NCI-H460 (cell line): ENCODE results near the gene ANKRD11. TPM values are rescaled to one million over a fixed set of nuclear protein-coding genes. Genes with fewer than 3 reads are reported as not detected.
"Not testable (repeated sequence)": the region's sequence is repeated elsewhere in the genome, so short reads cannot be mapped to it uniquely, and the experiment has no call there.

Source experiments
- DNase-seq: peaks from one replicate; pipeline ENCODE4 v3.0.0-alpha.2; 2016; ENCODE audit warnings: low read depth; ENCODE audit errors: extremely low read depth
- total RNA-seq: library from RNA; depleted of rRNA; stranded (reverse); fragments of >200 nt; shearing (Covaris generic); gene quantifications from 2 replicates; pipeline ENCODE4 v1.2.3, GENCODE V29; 2014

Gene ANKRD11
- total RNA-seq, 1 experiment from 2014 or later = 56.1 TPM

DNA sequence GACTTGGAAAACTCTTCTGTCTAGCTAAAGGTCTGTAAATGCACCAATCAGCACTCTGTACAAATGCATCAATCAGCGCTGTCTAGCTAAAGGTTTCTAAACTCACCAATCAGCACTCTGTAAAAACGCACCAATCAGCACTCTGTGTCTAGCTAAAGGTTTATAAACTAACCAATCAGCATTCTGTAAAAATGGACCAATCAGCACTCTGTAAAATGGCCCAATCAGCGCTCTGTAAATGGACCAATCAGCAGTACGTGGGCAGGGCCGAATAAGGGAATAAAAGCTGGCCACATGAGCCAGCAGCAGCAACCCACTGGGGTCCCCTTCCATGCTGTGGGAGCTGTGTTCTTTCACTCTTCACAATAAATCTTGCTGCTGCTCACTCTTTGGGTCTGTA lies 55.3 kb downstream of the ANKRD11 start:
- DNase-seq = not testable (repeated sequence)

DNA sequence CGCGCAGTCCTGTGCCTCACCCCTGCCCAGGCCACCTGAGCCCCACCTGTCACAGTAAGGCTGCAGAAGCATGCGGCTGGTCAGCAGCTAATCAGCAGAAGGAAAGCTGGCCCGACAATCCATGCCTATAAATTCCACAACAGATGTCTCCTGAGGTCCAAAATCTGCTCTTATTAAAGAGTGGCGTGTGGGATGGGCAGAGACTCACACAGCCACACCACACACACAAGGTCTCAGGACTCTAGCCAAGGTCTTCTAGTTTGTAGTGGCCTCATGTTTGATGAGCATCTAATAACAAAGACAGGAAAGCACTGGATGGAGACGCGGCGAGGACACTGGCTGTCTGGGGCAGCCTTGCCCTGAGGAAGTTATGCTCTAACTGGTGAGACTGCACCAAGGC lies 55.9 kb downstream of the ANKRD11 start:
- DNase-seq = no peak

DNA sequence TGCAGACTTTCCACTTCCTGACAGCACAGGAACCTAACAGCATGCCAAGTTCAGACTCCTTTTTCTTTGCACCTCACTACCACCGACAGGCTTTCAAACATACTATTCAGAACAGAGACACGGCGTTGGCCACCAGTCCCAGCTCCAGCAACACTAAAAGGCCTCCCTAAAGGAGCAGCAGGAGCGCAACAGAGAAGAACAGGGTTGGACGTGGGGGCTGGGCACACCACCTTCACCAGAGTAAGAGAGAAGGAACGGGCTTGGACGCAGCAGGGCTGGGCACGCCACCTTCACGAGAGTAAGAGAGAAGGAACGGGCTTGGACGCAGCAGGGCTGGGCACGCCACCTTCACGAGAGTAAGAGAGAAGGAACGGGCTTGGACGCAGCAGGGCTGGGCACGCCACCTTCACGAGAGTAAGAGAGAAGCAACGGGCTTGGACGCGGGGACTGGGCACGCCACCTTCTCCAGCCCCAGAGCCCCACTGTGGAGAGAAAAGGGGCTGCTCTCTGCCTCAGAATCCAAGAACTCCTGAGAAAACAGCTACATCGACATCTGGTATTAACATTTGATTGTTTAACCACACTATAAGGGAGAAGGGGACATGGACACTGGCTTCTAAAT lies 56.9 kb downstream of the ANKRD11 start:
- DNase-seq = not testable (repeated sequence)

DNA sequence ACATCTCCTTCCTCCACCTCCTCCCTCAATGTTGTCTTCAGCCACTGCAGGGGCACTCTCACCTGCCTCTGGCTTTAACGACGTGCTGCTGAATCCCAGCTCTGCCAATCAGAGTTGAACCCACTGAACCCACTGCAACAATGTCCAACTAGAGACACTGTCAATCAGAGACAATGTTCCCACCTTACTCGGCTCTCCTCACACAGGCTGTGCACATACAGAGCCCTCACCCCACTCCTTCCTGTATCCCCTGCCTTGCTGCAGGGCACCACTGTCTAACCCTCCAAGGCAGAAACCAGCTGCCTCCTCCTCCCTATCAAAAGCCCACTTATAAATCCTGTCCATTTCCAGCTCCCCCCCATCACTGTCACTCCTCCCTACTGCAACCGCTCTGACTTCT lies 58.7 kb downstream of the ANKRD11 start:
- no peak for DNase-seq

DNA sequence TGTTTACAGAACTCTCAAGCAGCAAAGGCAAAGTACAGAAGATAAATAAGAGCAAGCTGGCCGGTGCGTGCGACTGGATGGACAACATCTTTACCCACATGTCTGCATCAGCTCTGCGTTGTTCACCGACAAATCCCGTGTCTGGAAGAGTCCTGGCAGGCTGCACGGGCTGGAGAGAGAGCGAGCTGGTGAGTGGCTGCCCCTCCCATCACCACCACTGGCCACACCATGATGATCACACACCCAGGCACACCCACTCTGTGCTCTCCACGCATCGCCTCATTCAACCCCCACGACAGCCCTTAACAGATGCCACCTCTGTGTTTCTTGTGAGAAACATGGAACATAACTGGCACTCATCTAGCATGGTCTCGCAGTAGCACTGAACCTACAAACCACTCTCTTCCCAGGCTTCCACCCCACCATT lies 59.2 kb downstream of the ANKRD11 start:
- DNase-seq = no peak

DNA sequence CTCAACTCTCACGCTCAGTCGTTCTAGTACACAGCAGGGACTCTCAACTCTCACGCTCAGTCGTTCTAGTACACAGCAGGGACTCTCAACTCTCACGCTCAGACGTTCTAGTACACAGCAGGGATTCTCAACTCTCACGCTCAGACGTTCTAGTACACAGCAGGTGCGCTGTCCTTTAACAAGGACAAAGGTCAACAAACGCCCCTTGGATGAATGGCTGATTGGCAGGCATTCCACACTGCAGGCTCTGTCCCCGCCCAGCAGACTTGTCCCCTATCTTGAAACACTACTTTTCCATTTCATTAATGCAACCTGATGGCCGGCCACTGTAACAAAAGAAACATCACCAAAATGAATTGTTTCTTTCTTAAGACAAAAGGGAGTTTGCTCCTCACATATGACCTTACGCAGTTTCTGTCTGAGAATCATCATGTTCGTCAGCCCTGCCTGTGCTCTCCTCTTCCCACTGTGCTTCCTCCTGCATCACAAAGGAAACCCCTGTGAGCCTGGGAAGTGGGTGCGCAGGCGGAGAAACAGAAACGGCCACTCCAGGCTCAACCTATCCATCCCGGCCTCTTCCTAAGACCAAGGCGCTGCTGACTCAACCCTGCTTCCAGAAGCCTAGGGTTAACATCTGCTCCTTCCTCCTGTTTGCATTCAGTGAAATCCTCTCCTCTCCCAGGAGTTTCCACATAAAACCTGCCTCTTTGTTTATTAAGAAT lies 59.8 kb downstream of the ANKRD11 start:
- DNase-seq = no peak

DNA sequence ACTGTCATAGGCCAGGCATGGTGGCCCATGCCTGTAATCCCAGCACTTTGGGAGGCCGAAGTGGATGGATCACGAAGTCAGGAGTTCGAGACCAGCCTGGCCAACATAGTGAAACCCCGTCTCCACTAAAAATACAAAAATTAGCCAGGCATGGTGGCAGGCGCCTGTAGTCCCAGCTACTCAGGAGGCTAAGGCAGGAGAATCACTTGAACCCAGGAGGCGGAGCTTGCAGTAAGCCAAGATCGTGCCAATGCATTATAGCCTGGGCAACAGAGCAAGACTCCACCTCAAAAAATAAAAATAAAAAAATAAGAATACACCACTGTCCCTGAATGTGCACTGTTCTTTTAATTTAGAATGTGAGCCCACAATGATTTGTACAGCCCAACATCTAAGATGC lies 61.8 kb downstream of the ANKRD11 start:
- DNase-seq = not testable (repeated sequence)

DNA sequence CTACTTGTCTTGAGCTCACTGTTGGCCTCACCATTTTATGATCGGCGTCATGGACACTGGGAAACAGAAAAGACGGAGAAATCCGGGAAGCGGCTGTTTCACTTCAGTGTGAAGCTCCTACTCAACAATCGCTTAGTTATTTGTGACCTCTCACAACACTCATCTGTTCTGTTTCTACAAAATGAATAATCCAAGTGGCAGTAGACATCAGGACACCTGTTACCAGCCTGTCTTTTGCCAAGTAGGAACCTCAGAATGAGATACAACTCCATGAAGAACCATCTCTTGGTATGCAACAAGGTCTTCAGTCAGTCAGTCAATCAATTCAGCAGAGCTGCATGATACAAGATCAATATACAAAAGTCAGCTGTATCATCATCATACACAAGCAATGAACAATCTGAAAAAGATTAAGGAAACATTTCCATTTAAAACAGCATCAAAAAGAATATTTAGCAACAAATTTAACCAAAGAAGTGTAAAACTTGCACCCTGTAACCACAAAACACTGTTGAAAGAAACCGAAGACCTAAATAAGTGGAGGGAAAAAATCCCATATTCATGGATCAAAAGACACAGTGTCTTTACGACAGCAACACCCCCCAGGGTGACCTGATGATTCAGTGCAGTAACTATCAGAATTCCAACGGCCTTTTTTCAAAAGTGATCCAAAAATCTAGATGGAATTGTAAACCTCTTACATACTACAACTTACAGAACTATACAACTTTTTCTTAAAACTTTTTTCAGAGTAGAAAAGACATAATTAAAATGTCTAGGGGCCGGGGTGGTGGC lies 63.4 kb downstream of the ANKRD11 start:
- DNase-seq = no peak

DNA sequence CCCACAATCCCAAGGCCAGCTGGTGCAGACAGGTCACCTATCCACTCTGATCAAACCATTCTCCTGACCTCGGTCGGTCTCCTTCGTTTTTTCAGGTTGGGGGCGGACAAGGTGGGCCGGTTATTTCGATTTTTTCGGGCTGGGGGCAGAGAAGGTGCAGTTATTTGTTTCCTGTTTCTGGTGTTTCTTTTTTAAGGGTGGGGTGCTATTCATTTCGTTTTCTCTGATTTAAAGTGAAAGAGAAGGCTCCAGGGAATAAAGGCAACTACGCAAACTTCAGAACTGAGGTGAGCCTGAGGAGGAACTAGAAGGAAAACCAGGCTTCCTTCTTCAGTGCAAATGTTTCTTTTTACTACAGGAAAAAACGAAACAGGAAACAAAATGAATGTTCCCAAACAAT lies 64.8 kb downstream of the ANKRD11 start:
- DNase-seq = no peak

DNA sequence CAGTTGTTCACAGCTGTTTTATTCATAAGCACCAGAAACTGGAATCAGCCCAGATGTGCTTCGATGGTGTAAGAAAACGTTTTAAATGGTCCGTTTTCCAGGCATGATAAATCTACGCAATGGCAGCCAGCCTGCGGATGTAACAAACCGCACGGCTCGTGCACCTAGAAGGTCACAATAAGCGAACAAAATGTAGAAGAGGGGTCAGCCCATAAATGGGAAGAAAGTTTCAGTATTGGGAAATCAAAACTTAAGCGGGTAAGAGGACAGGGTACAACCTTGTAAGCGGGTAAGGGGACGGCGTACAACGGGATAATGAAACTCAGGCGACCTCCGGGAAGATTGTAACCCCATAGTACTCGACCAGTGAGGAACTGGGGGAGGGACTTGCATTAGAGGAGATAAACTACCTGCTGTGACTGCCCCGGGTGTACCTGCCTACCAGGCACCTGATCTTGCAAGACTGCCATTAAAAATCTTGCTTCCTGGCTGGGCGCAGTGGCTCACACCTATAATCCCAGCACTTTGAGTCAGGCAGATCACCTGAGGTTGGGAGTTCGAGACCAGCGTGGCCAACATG lies 66.6 kb downstream of the ANKRD11 start:
- DNase-seq = no peak

DNA sequence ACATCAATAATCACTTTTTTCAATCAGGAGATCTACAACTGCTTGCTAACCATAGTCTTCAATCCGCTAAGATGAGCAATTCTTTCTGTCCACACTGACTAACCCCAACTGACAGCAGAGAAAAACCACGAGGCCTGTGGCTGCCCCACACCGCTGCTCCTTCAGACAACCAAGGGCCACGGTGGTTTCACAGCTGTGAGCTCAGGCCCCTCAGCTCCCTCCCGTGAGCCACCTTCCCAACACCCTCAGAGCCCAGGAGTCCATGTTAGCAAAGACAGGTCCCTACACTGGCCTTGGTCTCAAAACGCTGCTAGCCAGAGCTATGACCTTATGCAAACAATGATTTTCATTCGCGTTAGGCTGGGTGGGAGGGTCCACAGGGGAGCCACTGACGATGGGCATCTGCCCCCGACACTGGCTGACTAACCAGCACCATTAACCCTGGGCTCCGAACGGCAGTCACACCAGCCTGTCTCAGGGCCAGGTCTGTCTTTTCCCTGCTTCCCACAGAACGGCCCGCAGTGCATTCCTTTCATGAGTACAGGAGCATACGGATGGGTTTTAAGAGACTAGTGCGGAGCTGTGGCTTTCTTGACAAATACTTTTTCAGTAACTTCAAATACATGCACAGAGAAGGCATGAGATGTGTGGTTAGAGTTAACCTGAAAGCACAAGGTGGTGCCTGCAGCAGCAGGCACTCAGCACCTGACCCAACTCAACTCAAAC lies 67.3 kb downstream of the ANKRD11 start:
- no peak for DNase-seq

DNA sequence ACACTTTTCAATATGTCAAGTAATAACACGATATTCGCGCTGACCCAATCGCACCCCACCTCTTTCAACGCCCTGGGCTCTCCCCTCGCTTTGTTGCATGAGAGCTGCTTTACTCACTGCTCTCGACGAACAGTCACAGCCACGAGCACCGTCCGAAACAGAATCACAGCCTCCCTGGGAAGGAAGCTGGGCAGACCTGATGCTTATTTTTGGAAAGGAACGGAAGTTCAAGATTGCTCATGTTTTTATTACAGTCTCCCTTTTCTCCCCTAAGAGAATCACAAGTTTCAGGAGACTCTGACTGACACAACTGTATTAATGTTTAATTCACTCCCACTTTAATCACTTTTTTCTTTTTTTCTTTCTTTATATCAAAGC lies 67.8 kb downstream of the ANKRD11 start:
- no peak for DNase-seq

DNA sequence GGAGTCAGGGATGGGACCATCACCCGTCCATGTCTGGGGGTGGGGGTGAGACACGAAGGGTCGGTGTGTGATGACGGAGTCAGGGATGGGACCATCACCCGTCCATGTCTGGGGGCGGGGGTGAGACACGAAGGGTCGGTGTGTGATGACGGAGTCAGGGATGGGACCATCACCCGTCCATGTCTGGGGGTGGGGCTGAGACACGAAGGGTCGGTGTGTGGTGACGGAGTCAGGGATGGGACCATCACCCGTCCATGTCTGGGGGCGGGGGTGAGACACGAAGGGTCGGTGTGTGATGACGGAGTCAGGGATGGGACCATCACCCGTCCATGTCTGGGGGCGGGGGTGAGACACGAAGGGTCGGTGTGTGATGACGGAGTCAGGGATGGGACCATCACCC lies 69.1 kb downstream of the ANKRD11 start:
- not testable (repeated sequence) for DNase-seq

DNA sequence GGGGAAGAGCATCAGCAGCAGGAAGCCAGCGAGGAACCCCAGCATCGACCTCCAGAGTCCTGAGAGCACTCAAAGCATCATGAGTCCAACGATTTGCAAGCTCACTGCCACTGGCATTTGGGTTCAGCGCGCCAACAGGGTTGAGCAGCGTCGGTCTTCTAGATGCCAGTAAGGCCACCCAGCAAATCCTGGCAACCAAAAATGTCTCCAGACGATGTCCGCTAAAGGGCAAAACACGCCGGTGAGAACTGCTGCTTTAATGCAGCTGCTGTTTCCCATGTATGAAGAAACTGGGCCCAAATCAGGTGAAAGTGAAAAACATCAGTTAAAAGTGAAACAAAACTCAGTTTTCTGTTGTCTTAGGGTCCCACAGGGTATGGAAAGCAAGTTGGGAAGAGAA lies 70.2 kb downstream of the ANKRD11 start:
- DNase-seq = no peak

DNA sequence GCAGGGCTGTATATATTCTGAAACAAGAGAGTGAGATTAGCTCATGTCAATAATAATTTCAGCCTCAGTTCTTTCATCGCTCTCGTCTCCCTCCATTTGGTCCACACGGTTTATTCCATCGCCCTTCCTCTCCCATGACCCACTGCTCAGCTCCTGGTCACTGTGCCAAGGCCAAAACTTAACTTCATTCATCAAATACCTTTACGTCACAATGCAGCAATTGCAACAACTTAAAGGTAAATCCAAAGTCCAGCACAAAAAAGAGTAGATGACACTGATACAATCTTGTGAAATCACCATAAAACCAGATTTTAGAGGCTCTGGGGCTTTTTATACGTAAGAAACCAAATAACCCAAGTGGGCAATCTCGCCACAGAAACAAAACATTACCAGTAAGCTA lies 72.0 kb downstream of the ANKRD11 start:
- no peak for DNase-seq

DNA sequence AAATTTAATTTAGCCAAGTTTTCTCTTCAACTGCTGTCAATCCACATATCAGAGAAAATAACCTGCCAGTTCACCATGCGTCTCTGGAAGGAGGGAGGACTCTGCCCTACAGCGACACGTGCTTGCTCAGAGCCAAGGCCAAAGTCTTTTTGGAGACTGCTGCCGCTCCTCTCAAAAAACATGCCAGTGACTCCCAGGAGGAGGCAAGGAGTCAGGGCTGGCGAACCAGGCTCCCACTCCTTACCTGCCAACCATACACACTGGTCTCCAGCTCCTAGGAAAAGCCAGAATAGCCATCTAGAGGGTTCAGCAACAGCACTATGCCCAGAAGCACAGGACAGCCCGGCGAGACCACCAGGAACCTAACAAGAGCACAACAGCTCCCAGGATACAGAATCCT lies 73.0 kb downstream of the ANKRD11 start:
- no peak for DNase-seq

DNA sequence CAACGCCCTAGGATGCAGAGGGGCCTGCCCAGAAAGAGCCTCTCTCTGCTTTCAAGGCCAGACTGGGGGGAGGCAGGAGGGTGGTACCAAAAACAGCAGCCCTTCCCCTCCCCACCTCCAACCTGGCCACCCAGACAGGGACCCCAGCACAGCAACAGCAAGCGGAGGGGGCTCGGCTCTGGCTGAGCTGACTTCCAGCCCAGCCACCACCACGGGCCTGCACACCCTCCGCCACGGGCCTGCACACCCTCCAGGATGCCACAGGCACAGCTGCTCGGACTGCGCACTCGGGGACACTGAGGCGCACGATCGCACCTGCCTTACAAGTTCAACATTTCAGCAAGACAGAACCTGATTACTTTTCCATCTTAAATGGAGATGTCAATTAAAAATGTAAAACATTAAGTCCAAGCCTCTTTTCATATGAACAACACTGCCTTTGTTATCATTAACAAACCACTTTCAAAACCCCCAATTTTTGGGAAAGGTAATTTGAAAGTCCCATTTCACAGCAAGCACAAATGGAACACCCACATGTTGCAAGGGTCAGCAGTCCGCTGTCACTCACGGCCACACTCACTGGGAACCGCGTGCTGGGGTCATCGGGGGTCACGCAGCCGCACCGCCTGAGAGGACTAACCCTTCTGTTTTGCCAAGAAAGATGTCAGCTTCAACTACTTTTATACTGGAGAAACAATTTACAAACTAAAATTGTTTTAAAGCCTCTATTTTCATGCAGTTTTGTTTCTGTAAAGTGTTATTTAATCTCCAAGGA lies 76.4 kb downstream of the ANKRD11 start:
- DNase-seq = no peak

DNA sequence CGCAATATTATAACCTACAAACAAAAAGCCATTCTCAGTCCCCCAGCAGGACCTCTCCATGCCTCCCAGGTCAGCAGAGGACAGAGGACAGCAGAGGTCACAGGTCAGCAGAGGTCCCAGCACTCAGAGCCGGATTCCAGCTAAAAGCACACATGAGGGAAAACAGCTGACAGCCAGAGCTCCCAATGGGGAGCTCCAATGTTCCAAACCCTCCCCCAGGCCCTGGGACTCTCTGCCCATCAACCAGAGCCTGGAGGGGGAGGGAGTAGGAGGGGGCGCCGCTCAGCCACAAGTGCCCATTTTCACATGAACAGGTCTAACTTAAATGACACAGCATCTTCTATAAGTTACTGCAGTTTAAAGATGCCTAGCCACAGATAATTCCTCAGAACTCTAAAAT lies 77.5 kb downstream of the ANKRD11 start:
- no peak for DNase-seq

DNA sequence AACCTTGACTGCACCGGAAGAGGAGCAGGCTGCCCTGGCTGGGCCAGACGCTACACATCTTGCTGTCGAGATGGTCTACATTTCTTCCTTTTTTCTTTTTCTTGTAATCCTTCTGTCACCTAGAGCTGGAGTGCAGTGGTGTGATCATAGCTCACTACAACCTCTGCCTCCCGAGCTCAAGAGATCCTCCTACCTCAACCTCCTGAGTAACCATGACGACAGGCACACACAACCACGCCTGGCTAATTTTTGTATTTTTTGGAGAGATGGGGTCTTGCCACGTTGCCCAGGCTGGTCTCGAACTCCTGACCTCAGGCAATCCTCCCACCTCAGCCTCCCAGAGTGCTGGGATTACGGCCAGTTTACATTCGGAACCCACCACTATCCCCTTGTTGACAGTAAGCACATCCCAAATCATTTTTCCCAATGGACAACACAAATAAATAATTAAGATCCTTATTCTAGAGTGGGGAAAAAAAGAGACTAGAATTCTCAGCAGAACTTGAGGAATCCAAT lies 79.0 kb downstream of the ANKRD11 start:
- DNase-seq = no peak

DNA sequence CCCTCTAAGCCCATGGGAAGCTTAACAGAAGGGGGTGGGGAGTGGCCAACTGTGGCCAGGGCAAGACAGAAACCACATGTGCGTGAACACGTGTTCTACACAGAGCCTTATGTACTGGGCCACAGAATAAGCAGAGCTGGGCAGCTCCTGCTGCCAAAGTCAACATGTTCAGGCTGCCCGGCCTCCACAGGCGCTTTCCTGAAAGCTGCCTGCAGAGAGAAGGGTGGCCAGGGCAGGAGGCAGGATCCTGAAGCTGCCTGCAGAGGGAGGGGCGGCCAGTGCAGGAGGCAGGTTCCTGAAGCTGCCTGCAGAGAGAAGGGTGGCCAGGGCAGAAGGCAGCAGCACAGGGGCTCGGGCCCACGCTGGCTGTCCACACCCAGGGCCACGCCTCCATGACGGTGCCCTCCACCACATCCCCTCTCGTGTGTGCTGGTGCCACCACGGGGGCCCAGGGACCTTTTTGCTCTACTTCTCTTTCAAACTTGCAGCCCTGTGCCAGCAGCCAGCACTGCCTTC lies 79.5 kb downstream of the ANKRD11 start:
- no peak for DNase-seq
